ENCODE measurements around the gene YKT6. TPM values are rescaled to one million over a fixed set of nuclear protein-coding genes. Genes with fewer than 3 reads are reported as not detected.

Gene YKT6
- total and polyA plus RNA-seq, 2 donors (not counting 3 experiments of a cell fraction or from before 2014, with no cell fraction given), result 117 to 120 TPM

- no peaks in the 10 kb centered on the region for H3K27me3 ChIP-seq (ENCODE audit: control insufficient read depth in 2 of 2, insufficient read depth in 2 of 2, low read length in 2 of 2)
- no peaks in the 10 kb centered on the region for H3K9me1 ChIP-seq (replicated peaks; ENCODE audit: control insufficient read depth, extremely low read depth, insufficient read depth, low read length)
- POLR2A ChIA-PET, result no interaction called here
- no peaks in the 10 kb centered on the region for H4K20me1 ChIP-seq (replicated peaks; ENCODE audit: control insufficient read depth, extremely low read depth, insufficient read depth, low read length)
- no peaks in the 10 kb centered on the region for H3K36me3 ChIP-seq (ENCODE audit: control insufficient read depth in 2 of 2, extremely low read depth in 1 of 2, insufficient read depth in 2 of 2, low read length in 2 of 2)
- no peak for TF ChIP-seq FOS (IDR thresholded peaks at IDR 0.05; ENCODE audit: borderline replicate concordance, insufficient read depth, low read length)
- no peak for TF ChIP-seq POLR2A (IDR thresholded peaks at IDR 0.05; ENCODE audit: low read depth, low read length)
- H3K9ac ChIP-seq (replicated peaks; ENCODE audit: extremely low read depth, insufficient read depth, low read length), result no peak overlapping the region
- no peak overlapping the region for H2AFZ ChIP-seq (ENCODE audit: low read depth, low read length)
- intact Hi-C loops (cut with micrococcal nuclease) (no loop called here), dilution Hi-C loops (cut with MboI; ENCODE audit: extremely low pct_ligation_motif_present, low sequenced_read_pairs) (no loop called here)
- no TSS peak for BruUV-seq (replicated peaks)
- no peaks in the 10 kb centered on the region for H3K79me2 ChIP-seq (ENCODE audit: control insufficient read depth, insufficient read depth, low read length)
- no peak overlapping the region for H3K4me3 ChIP-seq (replicated peaks in 1 of 3; ENCODE audit: insufficient read depth in 1 of 3, low read depth in 1 of 3, low read length in 3 of 3)
- H3K4me2 ChIP-seq (ENCODE audit: insufficient read depth, low read length), result no peak overlapping the region
- no peak overlapping the region for H3K27ac ChIP-seq (ENCODE audit: insufficient read depth, low read depth, low read length)
- H3K4me1 ChIP-seq (ENCODE audit: control insufficient read depth, extremely low read depth, insufficient read depth, low read length), result no peaks in the 10 kb centered on the region
- no peak for FAIRE-seq
- no peak for DNase-seq (ENCODE audit: low read depth, low spot score)
- no peaks in the 10 kb centered on the region for H3K9me3 ChIP-seq (replicated peaks; ENCODE audit: control insufficient read depth, insufficient read depth, low read length)
- CTCF ChIA-PET, result interaction anchor here (0.9 to 1.1 kb wide), 2 partner anchors 56 to 107 kb away, joined by 3 read pairs; no protein-coding TSS in a partner anchor
Measured at GRCh38 chr7:44251881-44252280, 51.1 kb downstream of the YKT6 start.

- H3K9me1 ChIP-seq (replicated peaks; ENCODE audit: control insufficient read depth, extremely low read depth, insufficient read depth, low read length), result no peaks in the 10 kb centered on the region
- dilution Hi-C loops (cut with MboI; ENCODE audit: extremely low pct_ligation_motif_present, low sequenced_read_pairs) (no loop called here), intact Hi-C loops (cut with micrococcal nuclease) (loop anchor here (5.0 kb wide), 3 partner anchors 51 to 316 kb away; partner anchors contain the start of gene DDX56)
- H3K79me2 ChIP-seq (ENCODE audit: control insufficient read depth, insufficient read depth, low read length), result no peaks in the 10 kb centered on the region
- H3K9me3 ChIP-seq (replicated peaks; ENCODE audit: control insufficient read depth, insufficient read depth, low read length), result no peaks in the 10 kb centered on the region
- no peaks in the 10 kb centered on the region for H3K36me3 ChIP-seq (ENCODE audit: control insufficient read depth in 2 of 2, extremely low read depth in 1 of 2, insufficient read depth in 2 of 2, low read length in 2 of 2)
- no peak for DNase-seq (ENCODE audit: low read depth, low spot score)
- no TSS peak for BruUV-seq (replicated peaks)
- no peak for FAIRE-seq
- H3K4me1 ChIP-seq (ENCODE audit: control insufficient read depth, extremely low read depth, insufficient read depth, low read length), result peaks cover 29% of the 10 kb centered on the region
- TF ChIP-seq POLR2A (IDR thresholded peaks at IDR 0.05; ENCODE audit: low read depth, low read length) (no peak), JUN (IDR thresholded peaks at IDR 0.05; ENCODE audit: borderline replicate concordance, insufficient read depth, insufficient read length, low read depth) (no peak), FOS (IDR thresholded peaks at IDR 0.05; ENCODE audit: borderline replicate concordance, insufficient read depth, low read length) (no peak), MYC (IDR thresholded peaks at IDR 0.05; ENCODE audit: low read depth, low read length) (no peak), GATA2 (IDR thresholded peaks at IDR 0.05; ENCODE audit: insufficient read depth, insufficient read length, low read depth, low read length) (no peak), MAX (IDR thresholded peaks at IDR 0.05; ENCODE audit: insufficient read depth, insufficient read length) (no peak), EZH2 (IDR thresholded peaks at IDR 0.05; ENCODE audit: borderline replicate concordance, low read depth, low read length, severe bottlenecking) (no peak)
- POLR2A ChIA-PET, result no interaction called here
- H4K20me1 ChIP-seq (replicated peaks; ENCODE audit: control insufficient read depth, extremely low read depth, insufficient read depth, low read length), result no peaks in the 10 kb centered on the region
- no peak overlapping the region for H3K4me3 ChIP-seq (replicated peaks in 1 of 3; ENCODE audit: insufficient read depth in 1 of 3, low read depth in 1 of 3, low read length in 3 of 3)
- H3K27ac ChIP-seq (ENCODE audit: insufficient read depth, low read depth, low read length), result no peak overlapping the region
- no peak overlapping the region for H2AFZ ChIP-seq (ENCODE audit: low read depth, low read length)
- H3K9ac ChIP-seq (replicated peaks; ENCODE audit: extremely low read depth, insufficient read depth, low read length), result no peak overlapping the region
- H3K4me2 ChIP-seq (ENCODE audit: insufficient read depth, low read length), result no peak overlapping the region
- no peaks in the 10 kb centered on the region for H3K27me3 ChIP-seq (ENCODE audit: control insufficient read depth in 2 of 2, insufficient read depth in 2 of 2, low read length in 2 of 2)
- CTCF ChIA-PET, result no interaction called here
Measured at GRCh38 chr7:44256459-44256858, 55.7 kb downstream of the YKT6 start.

All from endothelial cell of umbilical vein (primary cell).